SKM-1 treated with dmso at 0.1 percent for 144 hours (cell line): ENCODE results near the gene KLHL10.

Experiments used
- DNase-seq: peaks from one replicate; lab custom pipeline; 2025; ENCODE audit not compliant: unreplicated experiment; lab: John Stamatoyannopoulos, UW

KLHL10 gene

DNA sequence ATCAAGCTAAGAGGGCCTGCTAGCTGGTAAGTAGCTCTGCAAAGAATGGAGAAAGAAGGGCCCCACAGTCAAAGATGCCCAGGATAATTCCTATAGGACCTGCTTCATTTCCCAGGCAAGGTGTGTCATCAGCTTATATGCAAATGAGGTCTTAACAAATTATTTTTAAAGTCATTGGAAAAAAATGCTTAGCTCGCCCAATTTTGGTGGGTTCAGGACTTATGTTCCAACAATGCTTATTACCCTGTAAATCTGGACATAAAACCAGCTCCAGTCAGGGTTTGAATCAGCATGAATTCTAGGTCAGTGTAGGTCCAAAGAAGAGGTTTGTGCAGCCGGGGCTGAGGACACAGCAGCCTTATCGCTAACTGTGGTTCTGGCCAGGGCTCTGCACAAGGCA, 55.8 kb downstream of the KLHL10 start:
- DNase-seq: no peak

DNA sequence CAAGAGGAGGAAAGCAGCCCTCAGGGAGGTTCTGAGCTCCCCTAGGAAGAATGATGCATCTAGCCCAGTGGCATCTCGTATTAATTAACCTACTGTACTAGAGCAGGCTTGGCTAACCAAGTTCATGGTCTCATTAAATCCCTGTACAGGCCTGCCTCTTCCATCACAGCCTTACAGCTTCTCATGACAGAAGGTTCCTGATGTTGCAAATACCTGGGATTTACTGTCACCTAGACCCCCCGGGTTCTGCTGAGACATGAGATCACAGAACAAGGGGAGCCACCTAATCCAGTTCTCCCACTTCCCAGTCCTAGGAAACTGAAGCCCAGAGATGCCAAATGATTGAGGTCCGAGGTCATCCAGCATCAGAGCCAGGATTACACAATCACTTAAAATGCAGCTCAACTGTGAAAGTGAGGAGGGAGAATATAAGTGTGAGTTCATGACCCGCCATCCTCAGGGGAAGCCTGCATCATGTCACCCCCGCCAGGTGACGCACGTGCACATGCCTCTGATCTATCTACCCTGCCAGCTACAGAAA, 57.2 kb downstream of the KLHL10 start:
- no peak for DNase-seq

DNA sequence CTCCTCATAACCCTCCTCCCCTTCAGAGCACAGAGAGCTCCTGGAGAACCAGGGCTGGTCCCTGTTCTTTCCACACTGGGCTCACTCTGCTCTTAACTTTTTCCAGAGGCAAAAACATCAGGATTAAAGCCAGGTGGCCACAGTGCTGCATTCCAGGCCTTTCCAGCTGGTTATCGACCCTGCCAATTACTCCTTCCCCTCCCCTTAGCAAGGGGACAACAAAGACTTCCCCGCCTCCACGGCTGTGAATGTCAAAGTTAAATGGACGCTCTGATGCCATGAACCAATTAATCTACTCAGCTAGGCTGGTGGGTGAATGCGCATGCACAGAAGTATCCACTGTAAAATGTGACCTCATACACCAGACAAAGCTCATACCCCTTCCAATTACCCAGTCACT, 58.0 kb downstream of the KLHL10 start:
- no peak for DNase-seq

GRCh38 chr17:41896726-41897125, 59.1 kb downstream of the KLHL10 start:
- DNase-seq: no peak
